Large intestine (tissue), 12 donors: Measurements from ENCODE around the gene TECTA. TPM values are rescaled to one million over a fixed set of nuclear protein-coding genes. Genes with fewer than 3 reads are reported as not detected.

Source experiments
- DNase-seq, 2 donors: peaks; one replicate each; pipeline versions ENCODE4 v3.0.0 to v3.0.0-alpha.2; 2013
- H3K27ac ChIP-seq: one replicate; pipeline ENCODE4 v1.5.1; 2013; ENCODE audit warnings: low read length
- H3K27me3 ChIP-seq: 2 replicates; pipeline ENCODE4 v1.6.1; 2013; ENCODE audit warnings: low read length; ENCODE audit not compliant: control insufficient read depth, insufficient read depth
- H3K36me3 ChIP-seq: 2 replicates; pipeline ENCODE4 v1.6.1; 2013; ENCODE audit warnings: low read length; ENCODE audit not compliant: control insufficient read depth, insufficient read depth
- H3K4me1 ChIP-seq: one replicate; pipeline ENCODE4 v1.6.1; 2013; ENCODE audit warnings: low read length; ENCODE audit not compliant: control insufficient read depth, insufficient read depth
- H3K4me3 ChIP-seq: one replicate; pipeline ENCODE4 v1.5.1; 2013; ENCODE audit warnings: low read length
- H3K9me3 ChIP-seq: one replicate; pipeline ENCODE4 v1.6.1; 2013; ENCODE audit warnings: mild to moderate bottlenecking, low read depth, low read length, moderate library complexity; ENCODE audit not compliant: control insufficient read depth
- WGBS: methylation state at CpG from one replicate; pipeline ENCODE4 v1.1.5; 2013; ENCODE audit warnings: low lambda C conversion rate; ENCODE audit not compliant: insufficient coverage; 5-methylcytosine and 5-hydroxymethylcytosine counted together
- long read RNA-seq, 11 donors: transcript quantifications; one replicate each; lab custom pipeline, GENCODE V29; 2026
- polyA plus RNA-seq: library from polyadenylated mRNA; unstranded; fragments of 120-200 nt; gene quantifications from one replicate; pipeline ENCODE4 v1.2.1, GENCODE V29; 2013

The TECTA gene
- 1.2 TPM for polyA plus RNA-seq
- long read RNA-seq, donor 1: 0 reads
- long read RNA-seq, donor 2: 0 reads
- long read RNA-seq, donor 3: 0 reads
- long read RNA-seq, donor 4: 0 reads
- long read RNA-seq, donor 5: 0 reads
- long read RNA-seq, donor 6: 0 reads
- long read RNA-seq, donor 7: 0 reads
- long read RNA-seq, donor 8: 0 reads
- long read RNA-seq, donor 9: 0 reads
- long read RNA-seq, donor 10: 0 reads
- long read RNA-seq, donor 11: 0 reads

DNA sequence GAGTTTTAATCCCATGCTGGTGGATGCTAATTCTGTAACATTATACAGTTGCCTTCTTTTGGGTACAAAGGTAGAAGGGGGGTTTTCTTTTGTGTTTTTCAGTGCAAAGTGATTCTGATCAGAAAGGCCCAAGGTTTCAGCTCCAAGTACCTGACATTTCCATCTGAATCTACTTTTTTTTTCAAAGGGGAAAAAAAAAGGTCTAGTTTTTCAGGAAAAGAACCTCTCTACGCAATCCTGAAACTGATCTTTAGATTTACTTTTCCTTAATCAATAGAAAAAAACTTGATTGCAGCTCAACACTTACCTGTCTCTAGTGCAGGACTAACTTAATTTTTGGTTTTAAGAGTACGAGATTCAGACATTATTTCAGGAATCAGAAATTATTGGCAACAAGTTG is at the start of gene TECTA:
Gene TECTA, plus strand, starts transcription at position 301 of the 400 bp plus-strand sequence. CDS start 1,423 bp downstream, outside the sequence.
- H3K4me3 ChIP-seq: no peak within 1 kb of the TSS
- no CpG with 5 or more reads among the region's 2 CpGs for WGBS

DNA sequence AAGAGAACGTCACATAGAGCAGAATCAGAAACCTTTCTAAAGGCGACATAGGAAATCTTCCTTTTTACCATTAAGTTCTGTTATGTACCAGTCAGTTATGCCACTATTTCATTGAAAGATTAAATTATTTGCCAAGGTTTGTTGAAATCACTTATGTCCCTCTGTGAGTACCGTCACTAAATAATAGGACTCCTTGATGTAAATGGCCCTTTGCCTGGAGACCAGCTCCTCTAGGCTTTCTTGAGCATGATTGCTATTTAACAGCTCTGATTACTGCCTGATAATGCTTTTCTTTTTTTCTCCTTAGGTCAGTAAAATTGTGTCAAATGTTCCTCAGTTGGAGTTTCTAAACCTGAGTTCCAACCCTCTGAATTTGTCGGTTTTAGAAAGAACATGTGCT is 47.8 kb upstream of the TECTA start:
- Histone ChIP-seq H3K9me3 (no peaks in the 10 kb centered on the region), H3K4me3 (no peak overlapping the region), H3K27me3 (no peaks in the 10 kb centered on the region), H3K36me3 (peaks cover 17% of the 10 kb centered on the region), H3K4me1 (peaks cover 2% of the 10 kb centered on the region), H3K27ac (no peak overlapping the region)
- DNase-seq: no peak
- WGBS: 100% methylated on average over 2 of the region's 4 CpGs

More for the DNA sequence above, at the start of gene TECTA:
- no peak within 1 kb of the TSS for H3K27ac ChIP-seq
- no peaks in the 10 kb centered on the region for H3K9me3 ChIP-seq
- DNase-seq: no peak
- H3K27me3 ChIP-seq: no peaks in the 10 kb centered on the region
- H3K36me3 ChIP-seq: no peaks in the 10 kb centered on the region
- no peaks in the 10 kb centered on the region for H3K4me1 ChIP-seq

- Histone ChIP-seq H3K27ac (no peak overlapping the region), H3K36me3 (peaks cover 18% of the 10 kb centered on the region), H3K4me3 (no peak overlapping the region), H3K9me3 (no peaks in the 10 kb centered on the region), H3K27me3 (no peaks in the 10 kb centered on the region), H3K4me1 (no peaks in the 10 kb centered on the region)
- no peak for DNase-seq
- 100% methylated on average over 2 of the region's 2 CpGs for WGBS
These were observed 46.8 kb upstream of the TECTA start for GRCh38 chr11:121054266-121054665.

GRCh38 chr11:121055076-121055475 is 46.0 kb upstream of the TECTA start:
- no CpG with 5 or more reads among the region's 3 CpGs for WGBS
- no peak overlapping the region for H3K27ac ChIP-seq
- peaks cover 18% of the 10 kb centered on the region for H3K36me3 ChIP-seq

GRCh38 chr11:121057922-121058321 is 43.1 kb upstream of the TECTA start:
- Histone ChIP-seq H3K36me3 (peaks cover 18% of the 10 kb centered on the region), H3K4me1 (no peaks in the 10 kb centered on the region), H3K27ac (no peak overlapping the region), H3K4me3 (no peak overlapping the region), H3K9me3 (no peaks in the 10 kb centered on the region), H3K27me3 (no peaks in the 10 kb centered on the region)
- WGBS: 100% methylated on average over 1 of the region's 4 CpGs
- no peak for DNase-seq

More at GRCh38 chr11:121055076-121055475, 46.0 kb upstream of the TECTA start:
- Histone ChIP-seq H3K9me3 (no peaks in the 10 kb centered on the region), H3K4me1 (no peaks in the 10 kb centered on the region), H3K27me3 (no peaks in the 10 kb centered on the region), H3K4me3 (no peak overlapping the region)
- DNase-seq: no peak

GRCh38 chr11:121058941-121059340 is 42.1 kb upstream of the TECTA start:
- Histone ChIP-seq H3K4me3 (no peak overlapping the region), H3K36me3 (peaks cover 13% of the 10 kb centered on the region), H3K4me1 (no peaks in the 10 kb centered on the region), H3K9me3 (no peaks in the 10 kb centered on the region), H3K27me3 (no peaks in the 10 kb centered on the region), H3K27ac (no peak overlapping the region)
- no peak for DNase-seq
- 100% methylated on average over 2 of the region's 3 CpGs for WGBS

DNA sequence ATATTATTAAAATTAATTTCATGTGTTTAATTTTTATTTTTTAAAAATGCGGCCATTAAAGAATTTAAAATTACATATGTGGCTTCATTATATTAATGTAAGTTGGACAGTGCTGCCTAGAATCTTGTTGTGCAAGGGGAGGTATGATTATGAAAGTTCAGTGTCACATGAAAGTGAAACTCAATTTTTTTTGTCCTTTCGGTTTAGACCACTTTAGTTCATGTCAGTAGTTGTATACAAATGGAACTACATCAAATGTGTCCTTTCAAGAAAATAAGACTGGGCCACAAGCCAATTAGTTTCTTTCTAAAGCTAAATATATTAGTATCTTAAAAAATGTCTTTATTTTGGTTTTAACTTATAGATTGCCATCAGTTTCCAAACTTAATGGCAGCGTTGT is 41.4 kb upstream of the TECTA start:
- WGBS: 100% methylated on average over 1 of the region's 3 CpGs
- no peaks in the 10 kb centered on the region for H3K27me3 ChIP-seq
- H3K36me3 ChIP-seq: peaks cover 9% of the 10 kb centered on the region
- no peaks in the 10 kb centered on the region for H3K4me1 ChIP-seq
- no peak overlapping the region for H3K4me3 ChIP-seq
- H3K27ac ChIP-seq: no peak overlapping the region
- DNase-seq: peak in 1 of 2 donors; percentile 36
- no peaks in the 10 kb centered on the region for H3K9me3 ChIP-seq

- Histone ChIP-seq H3K36me3 (no peaks in the 10 kb centered on the region), H3K9me3 (no peaks in the 10 kb centered on the region), H3K4me3 (no peak overlapping the region), H3K27ac (no peak overlapping the region), H3K4me1 (peaks cover 26% of the 10 kb centered on the region), H3K27me3 (no peaks in the 10 kb centered on the region)
- DNase-seq: no peak
- no CpG with 5 or more reads among the region's 2 CpGs for WGBS
These were observed 37.3 kb upstream of the TECTA start for GRCh38 chr11:121063728-121064127.

DNA sequence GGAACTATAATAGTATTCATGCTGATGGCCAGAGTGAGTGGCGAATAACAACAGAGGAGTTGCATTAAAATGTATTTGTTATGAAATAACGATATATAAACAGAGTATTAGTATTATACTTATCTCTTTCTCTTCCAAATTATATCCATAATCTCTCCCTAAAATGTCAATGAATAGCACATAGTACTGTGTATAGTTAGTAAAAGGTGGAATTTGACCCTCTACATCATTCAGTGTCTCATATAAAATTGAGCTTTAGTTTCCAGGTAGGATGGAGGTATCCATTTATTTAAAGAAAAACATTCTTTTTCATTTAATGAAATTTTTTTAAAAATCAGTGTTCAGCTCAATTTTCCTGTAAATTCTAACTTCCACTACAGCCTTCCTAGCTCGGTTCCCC is 34.4 kb upstream of the TECTA start:
- Histone ChIP-seq H3K9me3 (no peaks in the 10 kb centered on the region), H3K36me3 (no peaks in the 10 kb centered on the region), H3K27me3 (no peaks in the 10 kb centered on the region), H3K4me3 (no peak overlapping the region), H3K27ac (peak overlapping the region; percentile 87), H3K4me1 (peaks cover 32% of the 10 kb centered on the region)
- 55% methylated on average over 2 of the region's 3 CpGs for WGBS
- DNase-seq: peak in 1 of 2 donors; percentile 36

DNA sequence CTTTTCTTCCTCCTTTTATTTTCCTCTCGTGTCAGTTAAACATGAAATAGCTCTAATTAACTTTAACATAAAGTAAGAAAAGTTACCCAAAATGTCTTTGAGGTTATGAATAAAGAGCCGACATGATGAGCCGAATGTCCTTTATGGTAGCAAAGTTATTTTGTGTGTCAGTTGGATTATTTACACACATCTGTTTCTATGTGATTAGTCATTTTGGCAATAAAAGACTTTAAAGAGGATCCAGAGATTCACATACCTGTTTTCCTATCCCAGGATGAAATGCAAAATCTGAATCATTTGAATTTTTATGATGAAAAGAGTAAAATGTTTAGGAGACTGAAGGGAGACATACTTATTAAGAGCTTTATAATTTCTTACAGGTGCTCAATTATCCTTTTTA is 34.0 kb upstream of the TECTA start:
- peaks cover 32% of the 10 kb centered on the region for H3K4me1 ChIP-seq
- no peaks in the 10 kb centered on the region for H3K9me3 ChIP-seq
- no peak for DNase-seq
- H3K27me3 ChIP-seq: no peaks in the 10 kb centered on the region
- WGBS: 0% methylated on average over 2 of the region's 3 CpGs
- no peaks in the 10 kb centered on the region for H3K36me3 ChIP-seq
- H3K4me3 ChIP-seq: no peak overlapping the region
- peak overlapping the region; percentile 87 for H3K27ac ChIP-seq

- Histone ChIP-seq H3K27ac (peak overlapping the region; percentile 87), H3K27me3 (no peaks in the 10 kb centered on the region), H3K4me1 (peaks cover 32% of the 10 kb centered on the region), H3K4me3 (no peak overlapping the region), H3K36me3 (no peaks in the 10 kb centered on the region), H3K9me3 (no peaks in the 10 kb centered on the region)
- DNase-seq: peak; percentile 68 to 90
- WGBS: no CpG with 5 or more reads among the region's 2 CpGs
These were observed 33.6 kb upstream of the TECTA start for GRCh38 chr11:121067453-121067852.
